COLO668 (cell line): ENCODE data around the gene KREMEN2.
A peak's percentile ranks its signal among the peaks of the same experiment; 100 is the strongest.

Experiments used
- DNase-seq: peaks from one replicate; lab custom pipeline; 2025; ENCODE audit not compliant: unreplicated experiment; lab: John Stamatoyannopoulos, UW

KREMEN2 gene

DNA sequence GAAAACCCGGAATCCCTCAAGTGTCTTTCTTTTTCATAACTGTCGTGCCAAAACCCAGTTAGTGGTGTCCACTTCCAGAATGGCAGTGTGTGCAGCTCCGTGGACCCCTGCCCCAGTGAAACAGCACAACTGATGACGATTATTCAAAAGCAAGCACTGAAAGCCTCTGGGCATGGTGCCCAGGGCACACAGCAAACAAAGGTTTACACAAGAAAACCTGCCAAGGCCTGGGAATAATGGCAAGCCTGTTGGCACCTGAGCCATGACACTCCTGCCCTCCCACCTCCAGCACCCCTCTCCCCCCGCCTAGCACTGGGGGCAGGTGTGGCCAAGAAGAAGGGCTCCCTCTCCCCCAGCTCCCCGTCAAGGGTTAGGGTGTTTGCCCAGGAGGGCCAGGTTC lies 13.4 kb downstream of the KREMEN2 start:
- DNase-seq, result peak; percentile 22

DNA sequence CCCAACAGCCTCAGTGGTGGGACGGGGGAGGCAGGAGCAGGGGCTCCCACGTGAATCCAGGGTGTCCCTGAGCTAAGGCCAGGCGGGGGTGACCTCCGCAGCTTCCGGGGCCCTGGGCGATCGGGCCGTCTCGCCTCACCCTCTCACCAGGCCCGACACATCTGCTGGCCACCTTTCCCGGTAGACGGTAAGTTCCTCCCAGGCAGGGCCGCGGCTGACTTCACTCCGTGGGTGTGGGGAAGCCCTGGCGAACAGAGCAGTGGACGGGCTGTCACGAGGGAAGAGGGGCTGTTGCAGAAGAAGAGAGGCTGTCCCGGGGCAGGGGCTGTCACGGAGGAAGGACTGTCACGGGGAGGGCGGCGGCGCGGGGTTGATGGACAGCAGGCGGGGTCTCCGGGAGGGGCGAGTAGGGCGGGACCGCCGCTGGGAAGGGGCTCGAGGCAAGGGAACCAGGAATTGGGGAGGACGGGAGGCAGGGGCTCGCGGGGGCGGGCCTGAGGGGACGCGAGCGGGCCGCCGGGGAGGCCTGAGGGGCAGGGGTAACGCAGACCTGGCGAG lies 15.7 kb downstream of the KREMEN2 start:
- peak; percentile 38 for DNase-seq

DNA sequence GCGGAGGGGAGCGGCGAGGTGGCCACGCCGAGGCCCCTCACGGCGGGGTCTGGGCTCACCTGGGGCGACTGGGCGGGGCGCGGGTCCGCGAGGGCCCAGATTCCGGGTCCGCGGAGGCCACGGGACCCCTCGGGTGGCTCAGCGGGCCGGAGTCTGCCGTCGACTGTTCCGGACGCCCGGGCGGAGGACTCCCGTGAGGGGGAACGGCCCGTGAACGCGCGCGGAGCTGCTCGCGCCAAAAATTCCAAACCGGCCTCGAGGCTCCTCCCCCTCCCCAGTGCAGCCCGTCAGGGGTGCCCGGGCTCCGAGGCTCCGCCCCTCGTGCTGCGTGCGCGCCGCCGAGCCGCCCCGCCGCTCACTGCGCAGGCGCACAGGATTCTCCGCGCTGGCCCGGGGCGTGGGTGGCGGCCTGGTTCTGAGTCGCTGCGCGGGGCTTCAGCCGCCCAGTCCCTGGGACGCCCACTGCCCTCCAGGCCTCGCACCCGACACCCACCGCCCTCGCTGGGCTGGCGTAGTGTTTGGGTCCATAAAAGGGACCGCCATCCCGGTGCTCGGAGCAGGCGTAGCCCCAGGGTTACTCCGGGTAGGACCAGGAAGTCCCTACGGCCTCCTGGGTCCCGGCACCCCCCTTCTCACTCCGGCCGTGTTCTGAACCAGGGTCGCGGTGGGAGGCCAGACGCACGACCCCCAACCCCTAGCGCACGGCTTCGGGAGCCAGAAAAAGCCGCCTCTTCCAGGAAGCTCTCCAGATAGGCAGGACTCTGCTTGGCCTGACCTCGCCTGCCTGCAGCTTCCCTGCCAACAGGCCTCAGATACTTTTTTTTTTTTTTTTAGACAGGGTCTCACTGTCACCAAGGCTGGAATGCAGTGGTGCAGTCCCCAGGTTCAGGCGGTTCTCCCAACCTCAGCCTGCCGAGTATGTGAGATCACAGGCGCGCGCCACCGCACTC lies 16.4 kb downstream of the KREMEN2 start, which contains the start of gene PKMYT1:
Gene PKMYT1, minus strand, starts transcription at position 220 of the 950 bp plus-strand sequence. CDS start 789 bp downstream, outside the sequence.
- DNase-seq, result peak; percentile 94

DNA sequence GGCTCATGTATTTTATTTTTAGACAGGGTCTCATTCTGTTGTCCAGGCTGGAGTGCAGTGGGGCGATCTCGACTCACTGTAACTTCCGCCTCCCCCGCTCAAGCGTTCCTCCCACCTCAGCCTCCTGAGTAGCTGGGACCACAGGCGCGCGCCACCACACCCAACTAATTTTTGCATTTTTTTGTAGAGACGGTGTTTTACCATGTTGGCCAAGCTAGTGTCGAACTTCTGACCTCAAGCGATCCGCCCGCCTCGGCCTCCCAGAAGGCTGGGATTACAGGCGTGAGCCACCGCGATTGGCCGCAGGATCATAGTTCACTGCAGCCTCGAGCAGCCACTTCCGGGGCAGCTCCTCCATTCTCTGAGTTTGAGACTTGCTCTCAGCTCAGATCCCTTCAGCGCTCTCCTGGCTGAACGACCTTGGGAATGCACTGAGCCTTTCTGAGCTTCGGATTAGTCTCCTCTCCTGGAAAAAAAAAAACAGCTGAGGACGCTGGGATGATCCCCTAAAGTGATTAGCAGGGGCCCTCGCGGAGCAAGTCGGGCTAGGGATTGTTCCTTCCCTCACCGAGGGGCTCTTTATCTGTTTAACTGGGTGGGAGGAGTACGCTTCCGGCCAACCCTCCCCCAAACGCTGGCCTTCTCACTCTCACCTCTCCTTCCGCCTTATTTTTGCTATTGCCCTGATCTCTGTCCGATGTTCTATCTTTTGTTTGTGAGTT lies 17.3 kb downstream of the KREMEN2 start:
- DNase-seq, result no peak

DNA sequence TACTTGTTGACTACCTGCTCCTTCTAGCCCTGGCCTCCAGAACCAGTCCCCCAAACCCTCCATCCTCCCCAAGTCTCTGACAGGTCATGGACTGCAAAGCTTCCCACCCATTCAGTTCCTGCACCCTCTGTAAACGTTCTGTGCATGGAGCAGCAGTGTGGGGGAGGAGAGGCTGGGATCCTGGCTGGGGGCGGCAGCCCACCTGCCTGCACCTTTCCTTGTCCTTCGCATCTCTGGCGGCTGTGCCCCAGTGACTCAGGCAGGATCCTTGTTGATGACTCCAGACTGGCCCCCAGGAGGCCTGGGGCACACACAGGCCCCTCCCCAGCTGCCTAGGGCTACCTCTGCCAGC lies 17.8 kb downstream of the KREMEN2 start:
- DNase-seq, result no peak

DNA sequence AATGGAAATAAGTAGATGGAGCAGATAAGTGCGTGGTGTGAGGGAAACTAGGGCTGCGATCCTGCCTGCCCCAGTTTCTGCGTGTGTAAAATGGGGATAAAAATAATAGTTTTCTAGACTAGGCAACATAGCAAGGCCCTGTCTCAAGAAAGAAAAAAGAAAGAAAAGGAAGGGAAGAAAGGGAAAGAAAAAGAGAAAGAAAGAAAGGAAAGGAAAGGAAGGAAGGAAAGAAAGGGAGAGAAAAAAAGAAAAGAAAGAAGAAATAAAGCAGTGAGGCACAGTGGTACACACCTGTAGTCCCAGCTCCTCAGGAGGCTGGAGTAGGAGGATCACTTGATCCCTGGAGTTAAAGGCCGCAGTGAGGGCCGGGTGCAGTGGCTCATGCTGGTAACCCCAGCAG lies 18.3 kb downstream of the KREMEN2 start:
- no peak for DNase-seq

DNA sequence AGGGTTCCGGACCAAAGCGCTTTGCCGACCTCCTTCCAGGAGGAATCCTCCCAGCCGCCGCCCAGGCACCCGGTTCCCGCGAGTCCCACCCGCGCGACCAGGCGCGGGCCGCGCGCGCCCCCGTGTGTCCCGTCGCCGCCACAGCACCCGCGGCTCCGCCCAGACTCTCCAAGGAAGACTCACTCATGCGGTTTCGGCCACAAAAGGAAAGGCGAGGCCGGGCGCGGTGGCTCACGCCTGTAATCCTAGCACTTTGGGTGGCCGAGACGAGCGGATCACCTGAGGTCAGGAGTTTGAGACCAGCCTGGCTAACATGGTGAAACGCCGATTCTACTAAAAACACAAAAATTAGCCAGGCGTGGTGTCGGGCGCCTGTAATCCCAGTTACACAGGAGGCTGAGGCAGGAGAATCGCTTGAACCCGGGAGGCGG lies 19.6 kb downstream of the KREMEN2 start:
- peak; percentile 86 for DNase-seq

DNA sequence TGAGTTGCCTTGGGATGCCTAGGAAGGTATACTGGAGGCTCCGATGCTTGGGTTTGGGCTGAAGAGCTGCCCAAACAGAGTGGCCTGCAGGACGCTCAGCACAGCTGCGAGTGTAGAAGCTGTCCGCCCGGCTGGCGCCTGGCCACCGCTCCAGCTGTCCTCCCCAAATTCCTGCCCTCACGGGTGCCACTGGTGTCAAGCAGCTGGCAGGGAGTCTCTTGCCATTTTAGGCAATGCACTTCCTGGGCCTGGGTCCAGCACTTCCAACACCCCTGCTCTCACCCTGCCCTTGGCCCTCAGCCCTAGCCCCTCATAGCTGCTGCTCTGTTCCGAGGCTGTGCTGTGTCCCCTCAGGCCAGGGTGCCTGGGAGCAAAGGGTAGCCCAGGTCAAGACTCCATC lies 21.4 kb downstream of the KREMEN2 start:
- no peak for DNase-seq

DNA sequence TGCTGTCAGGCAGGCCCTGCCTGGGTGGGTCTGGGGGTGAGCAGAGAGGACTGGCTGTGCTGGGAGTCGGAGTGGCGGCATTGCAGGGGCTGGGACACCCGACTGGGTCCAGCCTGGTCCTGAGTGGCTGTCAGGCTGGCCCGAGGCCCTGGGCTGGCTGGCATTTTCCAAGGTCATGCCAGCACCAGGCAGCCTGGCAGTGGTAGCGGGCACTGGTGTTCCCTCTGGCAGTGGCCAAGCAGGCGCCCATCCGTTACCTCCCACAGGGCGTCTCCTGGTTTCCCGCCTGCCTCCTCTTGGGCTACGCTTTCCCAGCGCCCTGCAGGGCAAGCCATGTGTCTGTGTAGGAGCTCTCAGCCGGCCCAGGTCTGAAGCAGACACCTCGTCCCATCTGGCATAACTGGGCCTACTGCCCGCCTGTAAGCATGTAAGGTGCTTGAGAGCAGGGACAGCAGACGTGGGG lies 21.8 kb downstream of the KREMEN2 start:
- DNase-seq, result peak; percentile 18

DNA sequence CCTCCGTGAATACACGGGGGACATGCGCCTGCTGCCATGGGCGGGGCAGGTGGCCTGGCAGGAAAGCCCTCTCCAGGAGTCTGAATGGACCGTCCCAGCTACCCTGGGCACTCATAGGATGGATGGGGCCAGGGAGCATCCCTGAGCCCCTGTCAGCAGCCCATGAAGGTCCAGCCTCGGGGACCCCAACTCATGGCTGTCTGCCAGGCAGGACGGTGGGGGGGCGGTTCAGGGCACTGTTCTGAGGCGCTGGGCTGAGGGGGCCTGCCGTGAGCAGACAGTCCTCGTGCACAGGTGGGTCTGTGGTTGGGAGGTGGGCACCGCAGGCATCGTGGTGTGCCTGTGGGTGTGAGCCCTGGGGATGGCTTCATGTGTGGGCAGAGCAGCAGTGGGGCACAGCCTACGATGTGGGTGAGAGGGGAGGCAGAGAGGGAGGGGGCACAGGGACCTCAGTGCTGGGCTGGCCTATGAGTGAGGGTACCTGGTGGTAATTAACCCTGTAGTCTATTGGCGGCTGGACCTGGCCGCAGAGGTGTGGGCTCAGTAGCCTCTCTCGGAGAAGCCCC lies 22.6 kb downstream of the KREMEN2 start:
- peak; percentile 34 for DNase-seq

DNA sequence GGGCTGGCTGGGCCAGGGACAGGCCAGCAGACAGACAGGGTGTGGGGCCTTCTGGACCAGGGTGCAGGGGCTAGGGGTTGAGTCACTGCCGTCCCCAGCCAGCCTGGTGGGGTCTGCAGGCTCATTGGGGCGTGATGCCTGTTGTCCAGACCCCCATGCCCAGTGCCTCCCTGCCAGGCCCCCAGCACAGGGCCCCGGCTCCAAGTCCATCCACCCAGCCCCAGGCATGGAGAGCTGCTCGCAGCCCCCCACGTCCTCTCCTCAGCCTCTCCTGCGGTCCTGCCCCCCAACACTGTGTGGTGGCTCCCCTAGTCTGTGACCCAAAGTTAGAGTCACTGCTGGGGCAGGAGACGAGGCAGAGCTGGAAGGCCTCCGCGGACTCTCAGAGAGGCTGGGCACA lies 23.2 kb downstream of the KREMEN2 start:
- no peak for DNase-seq

DNA sequence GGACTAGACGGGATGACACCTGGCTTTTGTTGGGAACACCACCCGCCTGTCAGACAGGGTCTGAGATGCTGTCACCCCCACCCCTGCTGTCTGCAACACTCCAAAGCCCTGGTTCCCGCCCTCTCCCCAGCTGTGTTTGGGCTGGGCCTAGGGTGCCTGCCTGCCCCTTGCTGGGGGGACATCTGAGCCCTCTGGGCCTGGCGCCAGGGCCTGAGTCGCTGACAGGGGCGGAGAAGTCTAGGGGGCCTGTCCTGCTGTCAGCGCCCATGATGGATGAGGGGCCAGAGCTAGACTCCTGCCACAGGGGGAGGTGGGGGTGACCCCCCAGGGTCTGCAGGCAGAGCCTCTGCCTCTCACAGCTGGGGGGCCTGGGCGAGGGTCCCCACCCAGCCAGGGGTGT lies 23.8 kb downstream of the KREMEN2 start:
- no peak for DNase-seq

DNA sequence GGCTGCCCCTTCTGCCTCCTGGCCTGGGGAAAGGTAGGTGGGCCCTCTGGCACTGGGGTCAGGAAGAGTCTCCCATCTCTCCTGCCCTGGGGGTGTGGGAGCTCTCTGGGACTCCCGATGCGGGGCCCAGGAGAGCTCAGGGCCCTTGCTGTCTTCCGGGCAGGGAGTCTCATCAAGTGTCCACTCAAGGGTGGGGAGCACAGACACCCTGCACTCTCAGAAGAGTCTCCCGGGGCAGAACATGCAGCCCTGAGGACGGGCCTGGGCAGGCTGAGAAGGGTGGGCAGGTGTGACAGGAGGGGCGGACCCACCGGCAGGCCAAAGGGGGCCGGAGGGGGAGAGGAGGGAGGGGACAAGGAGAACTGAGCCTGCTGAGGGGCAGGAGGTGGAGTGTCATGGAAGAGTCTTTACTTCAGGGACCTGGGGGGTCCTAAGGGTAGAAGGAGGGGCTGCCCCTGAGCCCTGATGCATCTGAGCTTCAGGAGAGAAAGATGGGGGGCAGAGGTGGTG lies 24.6 kb downstream of the KREMEN2 start:
- DNase-seq, result no peak

DNA sequence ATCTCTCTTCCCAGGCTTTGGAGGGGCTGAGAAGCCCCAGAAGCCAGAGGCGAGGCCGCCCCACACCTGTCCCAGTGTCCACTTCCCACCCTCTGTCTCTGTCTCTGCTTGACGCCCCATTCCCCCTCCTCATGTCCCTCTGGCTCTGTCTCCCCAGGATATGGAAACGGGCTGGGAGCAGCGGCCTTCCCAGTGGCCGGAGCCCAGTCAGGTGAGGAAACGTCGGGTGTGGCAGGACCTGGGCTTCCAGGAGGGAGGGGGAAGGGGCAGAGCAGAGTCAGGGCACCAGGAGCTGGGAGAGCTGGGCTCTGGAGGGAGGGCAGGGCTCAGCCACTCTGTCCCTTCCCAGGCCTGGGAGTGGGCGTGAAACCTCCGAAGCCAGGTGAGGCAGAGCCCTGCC lies 26.8 kb downstream of the KREMEN2 start:
- DNase-seq, result no peak

DNA sequence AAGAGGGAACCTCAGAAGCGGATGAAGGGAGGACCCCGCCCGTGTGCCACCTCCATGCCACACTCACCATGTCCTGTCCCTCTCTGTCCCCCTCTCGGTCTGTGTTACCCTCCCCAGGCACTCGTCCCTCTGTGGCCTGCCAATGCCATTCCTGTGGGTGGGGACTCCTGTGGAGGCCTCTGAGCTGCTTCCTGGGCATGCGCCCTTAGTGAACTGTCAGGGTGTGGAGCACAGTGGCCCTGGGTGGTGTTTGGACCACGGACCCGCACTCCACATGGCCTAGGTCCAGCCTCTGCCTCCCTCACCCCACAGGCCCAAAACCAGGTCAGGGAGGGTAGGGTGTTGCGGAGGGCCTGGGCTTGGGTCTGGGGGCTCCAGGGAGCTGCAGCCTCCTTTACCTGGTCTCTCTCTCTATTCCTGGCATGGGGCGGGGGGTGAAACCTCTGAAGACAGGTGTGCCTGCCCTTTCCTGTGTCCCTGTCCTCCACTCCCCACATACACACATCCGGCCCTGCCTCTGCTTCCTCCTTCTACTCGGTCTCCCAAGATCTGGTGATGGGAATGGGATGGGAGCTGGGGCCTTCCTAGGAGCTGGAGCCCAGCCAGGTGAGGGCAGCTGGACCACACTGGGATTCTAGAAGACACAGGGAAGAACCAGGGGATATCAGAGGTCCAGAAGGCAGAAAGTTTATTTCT lies 27.6 kb downstream of the KREMEN2 start:
- DNase-seq, result no peak

DNA sequence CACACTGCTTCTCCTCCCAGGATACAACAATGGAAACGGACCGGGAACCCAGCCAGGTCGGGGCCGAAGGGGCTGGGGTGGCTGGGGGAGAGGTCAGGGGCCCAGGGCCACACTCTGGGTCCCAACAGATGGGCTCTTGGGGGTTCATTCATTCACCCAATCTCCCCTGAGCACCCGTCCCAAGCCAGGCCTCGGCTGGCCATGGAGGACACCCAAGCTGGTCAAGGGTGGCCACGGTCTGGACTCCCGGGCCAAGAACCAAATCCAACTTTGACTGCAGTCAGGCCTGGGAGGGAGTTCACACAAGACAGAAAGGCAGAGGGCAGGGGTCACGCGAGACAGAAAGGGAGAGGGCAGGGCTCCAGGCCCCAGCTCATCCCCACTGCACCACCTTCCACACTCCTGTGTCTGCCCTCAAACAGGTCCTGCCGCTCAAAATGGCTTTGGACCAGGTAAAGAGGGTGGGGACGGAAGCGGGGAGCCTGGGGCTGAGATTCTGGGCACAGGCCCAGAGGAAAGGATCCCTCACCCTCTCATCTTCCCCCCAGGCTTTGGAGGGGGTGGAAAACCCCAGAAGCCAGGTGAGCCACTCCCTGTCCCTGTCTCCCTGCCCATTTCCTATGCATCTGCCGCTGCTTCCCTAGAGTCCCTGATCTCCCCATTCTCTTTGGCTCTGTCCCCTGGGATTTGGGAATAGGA lies 28.5 kb downstream of the KREMEN2 start:
- DNase-seq, result no peak

DNA sequence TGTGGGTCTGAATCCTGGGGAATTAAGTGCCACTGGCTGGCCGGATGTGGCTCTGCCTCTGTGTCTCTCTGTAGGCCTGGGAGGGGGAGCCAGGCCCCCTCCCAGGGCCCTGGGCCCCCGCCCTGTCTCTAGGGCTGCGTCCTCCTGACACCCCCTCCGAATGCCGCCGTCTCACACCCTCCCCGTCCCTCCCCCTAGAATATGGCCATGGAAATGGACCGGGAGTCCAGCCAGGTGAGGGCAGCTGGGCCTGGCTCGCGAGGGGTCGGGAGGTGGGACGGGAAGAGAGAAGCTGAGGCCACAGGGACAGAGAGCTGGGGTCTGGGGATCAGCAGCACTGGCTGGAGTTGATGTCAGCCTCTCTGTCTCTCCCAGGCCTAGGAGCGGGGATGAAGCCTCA lies 32.2 kb downstream of the KREMEN2 start:
- DNase-seq, result no peak

DNA sequence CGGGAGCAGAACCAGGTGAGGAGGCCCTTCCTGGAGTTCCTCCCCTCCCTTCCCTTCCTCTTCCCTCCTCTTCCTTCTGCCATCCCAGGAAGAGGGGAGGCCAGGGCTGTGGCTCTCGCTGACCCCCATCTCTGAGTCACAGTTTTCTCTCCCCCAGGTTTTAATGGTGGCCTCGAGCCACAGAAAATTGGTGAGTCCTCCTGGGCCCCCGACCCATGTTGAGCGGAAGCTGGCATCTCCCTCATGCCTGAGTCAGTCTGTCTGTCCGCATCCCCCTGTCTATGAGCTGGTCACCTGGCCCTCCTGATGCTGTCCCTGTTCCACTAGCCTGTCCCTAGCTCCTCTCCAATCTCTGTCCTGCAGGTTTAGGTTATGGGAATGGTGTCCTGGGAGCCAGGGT lies 35.9 kb downstream of the KREMEN2 start:
- no peak for DNase-seq

DNA sequence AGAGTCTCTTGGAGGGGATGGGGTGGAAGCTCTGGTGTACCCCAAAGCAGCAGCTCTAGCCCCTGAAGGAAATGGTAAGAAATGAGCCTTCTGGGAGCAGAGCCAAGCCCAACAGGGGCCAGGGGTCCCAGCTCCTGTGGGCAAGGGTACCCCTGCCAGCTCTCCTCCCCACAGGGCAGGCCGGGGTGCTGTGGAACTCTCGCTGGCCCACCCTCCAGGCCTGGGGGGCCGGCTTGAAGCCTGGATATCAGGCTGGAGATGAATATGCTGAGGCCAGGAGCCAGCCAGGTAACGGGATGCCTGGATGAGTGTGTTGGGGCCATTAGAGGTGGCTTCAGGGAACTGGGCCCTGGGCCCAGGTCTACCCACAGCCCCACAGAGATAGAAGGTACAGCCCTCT lies 36.5 kb downstream of the KREMEN2 start:
- no peak for DNase-seq

DNA sequence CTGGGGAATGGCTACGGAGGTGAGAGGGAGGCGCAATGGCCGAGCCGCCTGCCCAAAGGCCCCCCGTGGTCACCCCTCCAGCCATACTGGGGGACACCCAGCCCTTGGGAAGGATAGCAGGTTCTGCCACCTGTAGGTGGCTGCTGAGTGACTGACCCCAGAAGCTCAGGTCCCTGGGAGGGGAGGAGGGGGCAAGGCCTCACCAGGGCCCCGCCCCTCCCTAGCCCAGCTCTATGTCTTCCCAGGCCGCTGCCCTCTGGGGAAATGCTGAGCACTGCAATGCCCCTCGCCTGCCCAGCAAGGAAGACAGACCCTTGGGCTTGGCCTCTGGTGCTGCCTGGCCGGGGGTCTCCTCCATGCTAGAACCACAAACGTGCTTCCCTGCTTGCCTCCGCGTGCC lies 37.2 kb downstream of the KREMEN2 start:
- DNase-seq, result no peak
